GM23248 (cell line): ENCODE results near the gene XYLB.

ENCODE experiments used
- EZH2 ChIP-seq: fragments of 200-600 bp; sonication (generic); IDR thresholded peaks from 2 replicates; pipeline ENCODE4 v1.6.1; 2018; ENCODE audit warnings: antibody characterized with exemption, mild to moderate bottlenecking; ENCODE audit not compliant: insufficient read depth, poor library complexity, severe bottlenecking
- EZH2phosphoT487 ChIP-seq: fragments of 200-600 bp; sonication (generic); IDR thresholded peaks from 2 replicates; pipeline ENCODE4 v1.6.1; 2018; ENCODE audit warnings: antibody characterized with exemption, moderate library complexity, mild to moderate bottlenecking, low read depth; ENCODE audit not compliant: insufficient read depth

DNA sequence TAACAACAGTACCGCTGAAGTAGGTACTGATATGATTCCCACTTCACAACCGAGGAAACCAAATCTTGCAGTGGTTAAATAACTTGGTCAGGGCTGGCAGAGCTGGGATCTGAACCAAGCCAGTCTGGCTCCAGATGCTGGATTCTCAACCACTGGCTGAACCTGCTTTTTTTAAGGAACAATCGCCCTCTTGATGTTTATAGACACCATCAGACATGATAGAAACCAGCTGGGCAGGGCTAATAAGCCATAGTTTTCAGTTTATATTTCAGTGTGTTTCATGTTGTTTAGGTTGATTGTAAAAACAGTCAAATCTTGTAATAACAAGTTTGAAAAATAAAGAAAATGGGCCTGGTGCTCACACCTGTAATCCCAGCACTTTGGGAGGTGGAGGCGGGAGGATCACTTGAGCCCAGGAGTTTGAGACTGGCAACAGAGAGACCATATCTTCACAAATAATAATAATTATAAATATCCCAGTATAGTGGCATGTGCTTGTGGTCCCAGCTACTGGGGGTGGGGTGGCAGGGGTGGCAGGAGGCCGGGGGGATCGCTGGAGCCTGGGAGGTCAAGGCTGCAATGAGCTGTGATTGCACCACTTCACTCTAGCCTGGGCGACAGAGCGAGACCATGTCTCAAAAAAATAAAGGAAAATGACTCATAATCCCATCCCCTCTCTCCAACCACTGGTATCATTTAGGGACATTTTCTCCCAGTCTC is 36.7 kb downstream of the XYLB start:
- TF ChIP-seq EZH2phosphoT487 = no peak
- TF ChIP-seq EZH2 = no peak
